Measurements from ENCODE around the gene ETV2. TPM values are rescaled to one million over a fixed set of nuclear protein-coding genes. Genes with fewer than 3 reads are reported as not detected.
A peak's percentile ranks its signal among the peaks of the same experiment; 100 is the strongest.
"Not testable (repeated sequence)": the region's sequence is repeated elsewhere in the genome, so short reads cannot be mapped to it uniquely, and the experiment has no call there.

ETV2 gene, protein sequence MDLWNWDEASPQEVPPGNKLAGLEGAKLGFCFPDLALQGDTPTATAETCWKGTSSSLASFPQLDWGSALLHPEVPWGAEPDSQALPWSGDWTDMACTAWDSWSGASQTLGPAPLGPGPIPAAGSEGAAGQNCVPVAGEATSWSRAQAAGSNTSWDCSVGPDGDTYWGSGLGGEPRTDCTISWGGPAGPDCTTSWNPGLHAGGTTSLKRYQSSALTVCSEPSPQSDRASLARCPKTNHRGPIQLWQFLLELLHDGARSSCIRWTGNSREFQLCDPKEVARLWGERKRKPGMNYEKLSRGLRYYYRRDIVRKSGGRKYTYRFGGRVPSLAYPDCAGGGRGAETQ
- polyA plus RNA-seq (2013, experiment 1 of 2; ENCODE audit: insufficient read length) = 1.9 TPM
- 2.8 TPM for polyA plus RNA-seq (2013, experiment 2 of 2; ENCODE audit: insufficient read length)

DNA sequence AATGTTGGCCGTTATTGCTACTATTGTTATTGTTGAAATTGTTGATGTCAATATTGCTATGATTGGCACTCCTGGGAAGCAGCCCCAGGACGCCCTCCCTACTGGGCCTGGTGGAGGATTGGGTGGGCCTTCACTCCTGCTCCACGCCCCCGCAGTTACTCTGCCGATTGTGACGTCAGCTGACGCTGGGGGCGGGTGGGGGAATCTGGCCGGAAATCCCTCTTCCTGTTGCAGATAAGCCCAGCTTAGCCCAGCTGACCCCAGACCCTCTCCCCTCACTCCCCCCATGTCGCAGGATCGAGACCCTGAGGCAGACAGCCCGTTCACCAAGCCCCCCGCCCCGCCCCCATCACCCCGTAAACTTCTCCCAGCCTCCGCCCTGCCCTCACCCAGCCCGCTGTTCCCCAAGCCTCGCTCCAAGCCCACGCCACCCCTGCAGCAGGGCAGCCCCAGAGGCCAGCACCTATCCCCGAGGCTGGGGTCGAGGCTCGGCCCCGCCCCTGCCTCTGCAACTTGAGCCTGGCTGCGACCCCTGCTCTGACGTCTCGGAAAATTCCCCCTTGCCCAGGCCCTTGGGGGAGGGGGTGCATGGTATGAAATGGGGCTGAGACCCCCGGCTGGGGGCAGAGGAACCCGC, at the start of gene ETV2:
Gene ETV2, plus strand, starts transcription at position 231 of the 637 bp plus-strand sequence. CDS start 716 bp downstream, outside the sequence.
- DNase-seq = peak; percentile 33

DNA sequence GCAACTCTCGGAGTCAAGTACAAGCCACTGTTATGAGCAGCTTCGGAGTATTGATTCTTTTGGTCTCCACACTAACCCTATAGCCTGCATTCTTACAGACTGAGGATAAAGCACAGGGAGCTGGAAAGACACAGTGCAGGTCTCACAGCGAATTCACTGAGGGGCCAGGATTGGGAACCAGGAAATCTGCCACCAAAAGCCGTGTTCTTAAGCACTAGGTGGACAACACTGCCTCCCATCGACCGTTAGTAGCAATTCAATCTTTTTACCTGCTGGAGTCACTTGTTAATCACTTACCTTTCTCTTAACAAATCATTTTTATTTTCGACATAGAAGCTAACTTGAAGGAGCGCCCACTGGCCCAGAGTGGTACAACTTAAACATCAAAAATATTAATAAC, 49.3 kb upstream of the ETV2 start:
- no peak for DNase-seq

DNA sequence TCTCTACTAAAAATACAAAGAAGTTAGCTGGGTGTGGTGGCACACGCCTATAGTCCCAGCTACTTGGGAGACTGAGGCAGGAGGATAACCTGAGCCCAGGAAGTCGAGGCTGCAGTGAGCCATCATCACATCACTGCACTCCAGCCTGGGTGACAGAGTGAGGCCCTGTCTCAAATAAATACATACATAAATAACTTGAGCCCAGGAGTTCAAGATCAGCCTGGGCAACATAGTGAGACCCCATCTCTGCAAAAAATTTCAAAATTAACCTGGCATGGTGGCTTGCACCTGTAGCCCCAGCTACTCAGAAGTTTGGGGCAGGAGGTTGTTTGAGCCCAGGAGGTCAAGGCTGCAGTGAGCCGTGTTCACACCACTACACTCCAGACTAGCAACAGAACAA, 46.5 kb upstream of the ETV2 start:
- not testable (repeated sequence) for DNase-seq

DNA sequence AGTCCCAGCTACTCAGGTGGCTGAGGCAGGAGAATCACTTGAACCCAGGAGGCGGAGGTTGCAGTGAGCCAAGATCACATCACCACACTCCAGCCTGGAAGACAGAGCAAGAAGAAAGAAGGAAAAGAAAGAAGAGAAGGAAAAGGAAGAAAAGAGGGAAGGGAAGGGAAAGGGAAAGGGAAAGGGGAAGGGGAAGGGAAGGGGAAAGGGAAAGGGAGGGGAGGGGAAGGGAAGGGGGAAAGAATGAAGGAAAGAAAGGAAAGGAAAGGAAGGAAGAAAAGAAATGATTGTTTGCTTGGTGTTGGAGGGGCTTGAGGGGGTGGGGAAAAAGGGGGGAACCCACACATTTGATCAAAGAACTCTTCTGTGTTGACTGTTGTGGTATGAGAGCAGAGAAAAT, 45.6 kb upstream of the ETV2 start:
- DNase-seq = no peak

DNA sequence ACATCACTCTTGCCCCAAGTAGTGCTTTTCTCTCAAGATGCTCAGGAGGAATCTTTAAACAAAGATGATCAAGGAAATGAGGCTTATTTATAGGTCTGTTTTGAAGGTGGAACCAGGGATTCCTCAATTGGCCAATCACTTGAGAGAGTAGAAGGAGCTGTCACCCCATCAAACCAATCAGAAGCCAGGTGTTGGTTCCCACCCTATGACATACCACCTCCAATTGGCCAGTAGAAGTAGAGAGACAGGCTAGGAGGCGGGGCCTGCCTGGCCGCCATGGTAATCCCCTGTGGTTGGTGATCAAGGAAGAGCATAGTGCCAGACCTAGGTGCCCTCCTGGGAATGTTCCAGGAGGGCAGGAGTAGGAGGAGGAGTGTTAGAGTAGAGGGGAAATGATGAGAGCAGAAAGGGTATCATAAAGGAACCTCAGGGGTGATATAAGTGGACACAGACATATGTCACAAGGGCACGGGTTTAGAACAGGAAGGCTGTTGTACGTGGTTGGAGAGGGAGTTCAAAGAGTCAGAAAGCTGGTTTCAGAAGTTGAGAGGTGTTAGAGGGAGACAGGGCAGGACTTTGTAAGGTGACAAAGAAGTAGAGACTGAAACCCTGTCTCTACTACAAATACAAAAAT, 45.1 kb upstream of the ETV2 start:
- DNase-seq = no peak

DNA sequence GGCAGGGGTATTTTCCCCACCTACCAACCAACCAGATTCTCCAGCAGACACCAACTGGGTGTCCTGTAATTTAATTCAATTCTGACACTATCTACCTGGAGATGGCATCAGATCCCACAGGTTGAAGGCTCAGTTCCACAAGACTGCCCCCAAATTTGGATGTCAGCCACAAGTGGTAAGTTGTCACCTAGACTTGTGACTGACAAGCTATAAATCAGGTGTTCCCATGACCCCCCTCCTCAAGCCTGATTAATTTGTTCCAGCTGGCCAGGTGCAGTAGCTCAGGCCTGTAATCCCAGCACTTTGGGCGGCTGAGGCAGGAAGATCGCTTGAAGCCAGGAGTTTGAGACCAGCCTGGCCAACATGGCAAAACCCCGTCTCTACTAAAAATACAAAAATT, 39.6 kb upstream of the ETV2 start:
- no peak for DNase-seq

DNA sequence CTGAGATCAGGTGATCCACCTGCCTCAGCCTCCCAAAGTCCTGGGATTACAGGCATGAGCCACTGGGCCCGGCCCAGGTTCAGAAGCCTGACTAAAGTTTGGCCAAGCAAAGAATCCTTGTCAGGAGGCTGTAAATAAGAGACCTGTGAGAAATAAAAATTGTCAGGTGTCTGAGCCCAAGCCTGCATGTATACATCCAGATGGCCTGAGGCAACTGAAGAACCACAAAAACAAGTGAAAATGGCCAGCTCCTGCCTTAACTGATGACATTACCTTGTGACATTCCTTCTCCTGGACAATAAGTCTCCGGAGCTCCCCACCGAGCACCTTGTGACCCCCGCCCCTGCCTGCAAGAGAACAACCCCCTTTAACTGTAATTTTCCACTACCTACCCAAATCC, 37.1 kb upstream of the ETV2 start:
- not testable (repeated sequence) for DNase-seq

DNA sequence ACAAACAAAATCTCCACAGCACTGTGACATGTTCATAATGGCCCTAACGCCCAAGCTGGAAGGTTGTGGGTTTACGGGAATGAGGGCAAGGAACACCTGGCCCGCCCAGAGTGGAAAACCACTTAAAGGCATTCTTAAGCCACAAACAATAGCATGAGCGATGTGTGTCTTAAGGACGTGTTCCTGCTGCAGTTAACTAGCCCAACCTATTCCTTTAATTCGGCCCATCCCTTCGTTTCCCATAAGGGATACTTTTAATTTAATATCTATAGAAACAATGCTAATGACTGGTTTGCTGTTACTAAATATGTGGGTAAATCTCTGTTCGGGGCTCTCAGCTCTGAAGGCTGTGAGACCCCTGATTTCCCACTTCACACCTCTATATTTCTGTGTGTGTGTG, 34.4 kb upstream of the ETV2 start:
- not testable (repeated sequence) for DNase-seq

DNA sequence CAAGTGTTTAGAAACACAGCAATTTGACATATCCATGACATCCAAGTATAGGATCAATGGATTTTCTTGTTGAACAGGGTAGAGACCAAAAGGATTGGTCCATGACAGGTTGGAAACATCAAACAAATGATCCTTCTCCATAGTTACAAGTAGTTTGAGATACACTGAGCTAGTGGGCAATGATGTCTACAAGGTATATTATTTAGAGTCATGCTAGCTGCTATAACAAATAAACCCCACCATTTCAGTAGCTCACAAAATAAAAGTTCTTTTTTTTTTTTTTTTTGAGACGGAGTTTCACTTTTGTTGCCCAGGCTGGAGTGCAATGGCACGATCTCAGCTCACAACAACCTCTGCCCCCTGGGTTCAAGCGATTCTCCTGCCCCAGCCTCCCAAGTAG, 33.9 kb upstream of the ETV2 start:
- no peak for DNase-seq

DNA sequence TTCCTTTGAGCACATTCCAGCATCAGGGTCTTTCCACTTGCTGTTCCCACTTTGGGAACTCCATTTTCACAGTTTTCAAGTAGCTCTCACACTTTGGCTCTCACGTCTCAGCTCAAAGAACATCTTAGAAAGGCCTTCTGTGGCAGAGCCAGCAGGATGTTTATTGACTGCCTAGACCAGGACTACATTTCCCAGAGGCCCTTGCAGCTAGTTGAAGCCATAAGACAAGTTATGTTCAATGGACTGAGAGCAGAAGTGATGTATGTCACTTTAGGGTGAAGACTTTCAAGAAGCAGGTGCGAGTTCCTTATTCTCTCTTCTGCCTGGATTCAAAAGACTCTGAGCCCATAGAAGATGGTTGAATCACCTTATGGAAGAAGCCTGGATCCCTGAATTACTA, 33.3 kb upstream of the ETV2 start:
- no peak for DNase-seq

DNA sequence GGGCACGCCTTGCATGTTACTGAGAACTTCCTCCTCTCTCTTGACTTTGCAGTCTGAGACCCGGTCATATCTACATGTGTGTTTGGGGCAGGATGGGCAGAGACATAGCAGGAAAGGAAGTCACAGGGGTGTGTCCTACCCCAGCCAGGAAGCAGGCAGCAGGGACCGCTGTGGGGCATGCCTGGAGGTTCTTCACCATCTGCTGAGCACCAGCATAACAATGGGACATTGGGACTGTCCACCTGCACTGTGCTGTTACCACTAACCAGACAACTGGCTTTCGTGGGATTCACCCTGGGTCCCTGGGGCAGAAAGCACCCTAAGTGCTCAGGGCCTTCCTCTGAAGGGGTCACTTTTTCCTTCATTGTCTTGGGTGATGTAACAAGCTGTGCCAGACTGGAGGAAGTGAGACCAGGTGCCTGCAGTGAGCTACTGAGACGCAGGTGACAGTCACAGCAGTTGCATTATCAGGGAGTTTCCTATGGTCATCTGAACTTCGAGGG, 31.6 kb upstream of the ETV2 start:
- DNase-seq = no peak

DNA sequence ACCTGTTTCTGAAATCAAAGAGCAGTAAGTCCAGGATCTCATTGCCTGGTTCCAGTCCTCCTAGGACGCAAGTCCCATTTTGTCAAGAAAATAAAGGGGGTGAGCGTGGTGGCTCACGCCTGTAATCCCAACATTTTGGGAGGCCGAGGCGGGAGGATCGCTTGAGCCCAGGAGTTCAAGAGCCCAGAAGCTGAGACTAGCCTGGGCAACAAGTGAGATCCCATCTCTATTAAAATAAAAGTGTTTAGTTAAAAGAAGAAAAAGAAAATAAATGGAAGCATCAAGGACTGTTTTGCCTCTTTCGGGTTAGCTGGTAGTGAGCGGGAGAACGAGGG, 29.4 kb upstream of the ETV2 start:
- no peak for DNase-seq

DNA sequence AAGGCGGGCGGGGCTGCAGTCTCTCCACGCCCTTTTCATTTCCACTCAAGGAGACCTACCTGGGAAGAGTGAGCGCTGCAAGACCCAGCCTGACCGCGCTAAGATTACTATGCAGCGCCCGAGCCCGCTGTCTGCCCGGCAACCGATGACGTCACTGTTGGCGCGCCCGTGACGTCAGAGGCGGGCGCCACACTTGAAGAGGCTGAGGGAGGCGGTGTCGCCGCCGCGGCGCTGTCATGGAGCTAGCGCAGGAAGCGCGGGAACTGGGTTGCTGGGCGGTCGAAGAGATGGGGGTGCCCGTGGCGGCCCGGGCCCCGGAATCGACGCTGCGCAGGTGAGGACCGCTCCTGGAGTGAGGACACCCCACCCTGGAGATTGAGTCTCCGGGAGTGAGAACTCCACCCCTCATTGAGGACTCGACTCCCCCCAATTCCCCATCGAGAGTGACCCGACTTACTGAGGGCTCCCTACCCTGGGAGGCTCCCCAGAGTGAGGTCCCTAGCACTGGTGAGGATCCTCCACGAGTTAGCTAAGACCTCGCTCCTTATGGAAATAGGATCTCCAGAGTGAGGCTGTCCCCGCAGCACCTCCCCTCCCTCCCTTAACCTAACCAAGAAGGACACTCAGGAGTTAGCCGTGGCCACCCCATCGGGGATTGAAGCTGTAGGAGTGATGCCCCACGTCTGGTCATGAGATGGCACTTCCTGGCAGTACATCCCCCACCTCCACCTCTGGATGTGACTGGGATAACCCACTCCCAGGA, 28.8 kb upstream of the ETV2 start, which contains the start of gene HAUS5:
Gene HAUS5, plus strand, starts transcription at position 177 of the 763 bp plus-strand sequence. Its CDS starts 60 bp downstream, at position 237.
- peak; percentile 92 for DNase-seq

DNA sequence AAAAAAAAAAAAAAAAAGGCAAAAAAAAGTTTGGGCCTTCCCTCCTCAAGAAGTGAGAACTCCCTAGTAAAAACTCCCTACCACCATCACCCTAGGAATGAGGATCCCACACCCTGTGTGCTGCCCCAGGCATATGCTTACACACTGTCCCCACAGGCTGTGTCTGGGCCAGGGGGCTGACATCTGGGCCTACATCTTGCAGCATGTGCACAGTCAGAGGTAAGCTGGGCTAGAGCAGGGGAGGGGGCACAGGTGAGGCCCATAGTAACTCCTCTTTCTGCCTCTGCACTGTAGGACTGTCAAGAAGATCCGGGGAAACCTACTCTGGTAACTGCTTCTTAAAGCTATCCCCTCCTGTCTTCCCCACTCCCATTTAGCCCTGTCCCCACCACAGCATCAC, 28.0 kb upstream of the ETV2 start:
- no peak for DNase-seq

DNA sequence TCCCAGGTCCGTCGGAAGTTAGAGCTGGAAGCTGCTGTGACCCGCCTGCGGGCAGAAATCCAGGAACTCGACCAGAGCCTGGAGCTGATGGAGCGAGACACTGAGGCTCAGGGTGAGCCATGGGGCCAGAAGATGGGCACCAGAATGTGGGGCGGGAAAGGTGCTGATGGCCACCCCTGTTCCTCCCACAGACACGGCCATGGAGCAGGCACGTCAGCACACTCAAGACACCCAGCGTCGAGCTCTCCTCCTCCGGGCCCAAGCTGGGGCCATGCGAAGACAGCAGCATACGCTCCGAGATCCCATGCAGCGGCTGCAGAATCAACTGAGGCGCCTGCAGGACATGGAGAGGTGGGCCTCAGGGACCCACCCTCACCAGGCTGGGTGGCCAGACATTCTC, 26.5 kb upstream of the ETV2 start:
- no peak for DNase-seq

DNA sequence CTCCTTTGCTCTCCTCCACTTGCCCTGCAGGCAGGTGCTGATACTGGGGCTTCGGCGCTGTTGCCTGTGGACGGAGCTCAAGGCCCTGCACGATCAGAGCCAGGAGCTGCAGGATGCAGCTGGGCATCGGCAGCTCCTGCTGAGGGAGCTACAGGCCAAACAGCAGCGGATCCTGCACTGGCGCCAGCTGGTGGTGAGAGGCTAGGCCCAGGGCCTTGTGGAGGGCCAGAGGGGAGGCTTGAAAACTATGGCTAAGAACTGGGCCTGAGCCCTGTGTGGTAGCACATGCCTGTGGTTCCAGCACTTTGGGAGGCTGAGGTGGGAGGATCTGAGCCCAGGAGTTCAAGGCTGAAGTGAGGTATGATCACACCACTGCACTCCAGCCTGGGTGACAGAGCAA, 22.7 kb upstream of the ETV2 start:
- no peak for DNase-seq

DNA sequence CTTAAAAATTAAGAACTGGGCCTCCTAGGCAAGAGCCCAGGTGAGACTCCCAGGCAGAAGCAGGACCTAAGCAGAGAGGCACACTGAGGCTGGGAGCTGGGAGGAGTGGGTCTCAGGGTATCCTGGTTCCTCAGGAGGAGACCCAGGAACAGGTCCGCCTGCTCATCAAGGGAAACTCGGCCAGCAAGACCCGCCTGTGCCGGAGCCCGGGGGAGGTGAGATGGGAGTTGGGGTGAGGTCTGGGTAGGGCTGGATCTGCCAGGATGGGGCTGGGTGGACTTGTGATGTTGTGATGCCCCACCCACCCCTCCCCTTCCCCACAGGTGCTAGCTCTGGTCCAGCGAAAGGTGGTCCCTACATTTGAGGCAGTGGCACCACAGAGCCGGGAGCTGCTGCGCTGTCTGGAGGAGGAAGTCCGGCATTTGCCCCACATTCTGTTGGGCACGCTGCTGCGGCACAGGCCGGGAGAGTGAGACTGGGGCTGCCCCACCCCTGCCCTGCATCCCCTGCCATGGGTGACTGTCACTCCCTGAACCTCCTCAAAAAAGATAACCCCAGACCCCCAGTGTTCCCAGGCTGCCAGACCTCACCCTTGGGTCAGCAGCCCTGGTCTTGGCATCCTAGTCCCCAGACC, 22.1 kb upstream of the ETV2 start:
- DNase-seq = no peak

DNA sequence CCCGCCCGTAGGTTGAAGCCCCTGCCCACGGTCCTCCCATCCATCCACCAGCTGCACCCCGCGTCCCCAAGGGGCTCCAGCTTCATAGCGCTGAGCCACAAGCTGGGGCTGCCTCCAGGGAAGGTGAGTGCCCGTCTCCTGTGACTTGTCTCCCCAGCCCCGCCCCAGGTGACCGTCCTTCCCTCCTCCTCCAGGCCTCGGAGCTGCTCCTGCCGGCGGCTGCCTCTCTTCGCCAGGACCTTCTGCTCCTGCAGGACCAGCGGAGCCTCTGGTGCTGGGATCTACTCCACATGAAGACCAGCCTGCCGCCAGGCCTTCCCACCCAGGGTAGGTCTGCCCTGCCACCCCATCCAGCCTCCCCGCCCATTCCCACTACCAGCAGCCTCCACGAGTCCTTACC, 21.5 kb upstream of the ETV2 start:
- DNase-seq = no peak

DNA sequence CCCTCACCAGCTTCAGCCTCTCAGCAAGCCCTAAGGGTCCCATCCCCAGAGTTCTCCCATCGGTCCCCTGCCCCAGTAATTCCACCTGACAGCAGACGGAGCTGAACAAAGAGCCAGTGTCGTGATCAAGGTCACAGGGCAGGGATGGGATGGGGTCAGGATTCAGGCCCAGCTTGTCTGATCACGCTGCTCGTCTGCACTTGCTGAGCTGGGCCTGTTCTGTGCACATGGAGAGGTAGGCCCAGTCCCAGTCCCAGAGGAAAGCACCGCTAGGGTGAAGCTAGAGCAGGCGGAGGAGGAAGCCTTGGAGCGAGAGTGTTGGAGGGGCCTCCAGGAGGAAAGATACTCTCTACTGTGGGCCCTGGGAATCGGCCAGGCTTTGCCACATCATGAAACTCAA, 19.8 kb upstream of the ETV2 start:
- no peak for DNase-seq

DNA sequence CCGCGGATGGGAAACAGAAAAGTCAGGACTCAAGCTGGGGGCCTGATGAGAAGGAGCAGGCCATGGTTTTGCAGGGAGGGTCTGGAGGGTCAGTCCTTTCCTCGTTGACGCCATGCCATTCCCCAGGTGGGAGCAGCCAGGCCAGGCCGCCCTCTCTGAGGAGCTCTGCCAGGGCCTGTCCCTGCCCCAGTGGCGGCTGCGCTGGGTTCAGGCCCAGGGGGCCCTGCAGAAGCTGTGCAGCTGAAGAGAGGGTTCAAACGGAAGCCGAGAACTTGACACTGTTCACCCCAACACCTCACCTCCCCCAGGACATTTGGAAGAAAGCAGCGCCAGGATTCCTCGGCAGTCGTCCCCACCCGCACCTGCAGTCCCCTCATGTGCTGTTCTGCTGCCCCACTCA, 18.8 kb upstream of the ETV2 start:
- no peak for DNase-seq

DNA sequence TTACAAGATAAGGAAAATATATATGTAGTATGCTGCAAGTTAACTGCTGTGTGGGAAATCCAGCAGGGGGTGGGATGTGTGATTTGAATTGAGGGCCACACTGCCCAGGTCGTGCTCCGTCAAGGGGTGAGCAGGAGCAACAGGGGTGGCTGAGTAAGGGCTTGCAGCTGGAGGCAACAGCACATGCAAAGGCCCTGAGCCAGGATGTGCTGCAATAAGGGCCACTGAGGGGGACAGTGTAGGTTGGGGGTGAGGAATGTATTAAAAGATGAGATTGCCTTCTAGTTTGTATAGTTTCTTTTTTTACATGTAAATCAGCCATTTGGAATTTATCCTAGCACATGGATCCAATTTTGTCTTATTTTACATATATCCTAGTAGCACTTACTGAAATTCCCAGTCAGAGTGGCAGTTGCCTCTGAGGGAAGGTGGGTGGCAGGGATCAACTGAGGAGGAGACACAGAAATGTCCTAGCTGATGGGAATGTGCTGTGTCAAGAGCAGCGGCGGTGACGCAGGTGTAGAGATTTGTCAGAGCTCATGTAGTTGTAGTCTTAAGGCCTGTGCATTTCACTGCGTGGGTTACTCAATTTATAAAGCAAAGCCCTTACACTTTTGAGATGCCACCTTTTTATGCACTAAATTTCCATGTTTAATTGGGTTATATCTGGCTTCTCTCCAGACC, 18.1 kb upstream of the ETV2 start:
- DNase-seq = no peak

DNA sequence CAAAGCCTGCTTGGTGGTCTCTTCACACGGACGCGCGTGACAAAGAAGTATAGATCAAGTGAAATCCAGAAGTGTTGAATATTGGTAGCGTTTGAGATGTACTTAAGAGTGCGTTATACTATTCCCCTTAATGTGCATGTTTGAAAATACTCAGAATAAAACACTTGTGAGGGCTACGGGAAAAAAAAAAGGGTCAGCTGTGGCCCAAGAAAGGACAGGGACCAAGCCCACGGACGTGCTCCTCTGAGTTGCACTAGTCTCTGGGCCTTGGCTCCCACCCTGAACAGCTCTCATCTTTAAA, 13.3 kb upstream of the ETV2 start:
- no peak for DNase-seq
